DMS114 treated with DMSO at 0.1 percent for 48 hours (cell line): ENCODE measurements around the gene GRPEL1.
A peak's percentile ranks its signal among the peaks of the same experiment; 100 is the strongest.

Source experiments
- DNase-seq: peaks from one replicate; lab custom pipeline; 2025; ENCODE audit not compliant: unreplicated experiment; lab: John Stamatoyannopoulos, UW

Gene GRPEL1

GRCh38 chr4:7045961-7046921, 21.6 kb downstream of the GRPEL1 start:
- DNase-seq: no peak

DNA sequence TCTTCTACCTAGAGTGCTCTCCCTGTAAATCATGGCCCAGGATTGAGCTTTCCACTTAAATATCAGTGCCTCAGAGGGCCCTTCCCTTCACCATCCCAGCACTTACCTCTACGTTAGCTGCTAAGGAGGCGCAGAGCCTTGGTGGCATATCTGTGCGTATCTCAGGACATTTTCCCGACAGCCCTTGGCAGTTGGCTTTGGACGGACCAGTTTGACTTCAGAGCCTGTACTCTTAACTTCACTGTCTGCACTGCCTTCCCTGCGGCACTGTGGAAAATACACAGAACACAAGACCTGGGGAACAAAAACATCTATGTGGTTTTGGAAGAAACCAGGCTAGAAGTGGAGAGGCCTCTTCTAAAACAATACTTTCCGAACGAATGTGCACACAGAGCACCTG, 22.3 kb downstream of the GRPEL1 start:
- DNase-seq: no peak

DNA sequence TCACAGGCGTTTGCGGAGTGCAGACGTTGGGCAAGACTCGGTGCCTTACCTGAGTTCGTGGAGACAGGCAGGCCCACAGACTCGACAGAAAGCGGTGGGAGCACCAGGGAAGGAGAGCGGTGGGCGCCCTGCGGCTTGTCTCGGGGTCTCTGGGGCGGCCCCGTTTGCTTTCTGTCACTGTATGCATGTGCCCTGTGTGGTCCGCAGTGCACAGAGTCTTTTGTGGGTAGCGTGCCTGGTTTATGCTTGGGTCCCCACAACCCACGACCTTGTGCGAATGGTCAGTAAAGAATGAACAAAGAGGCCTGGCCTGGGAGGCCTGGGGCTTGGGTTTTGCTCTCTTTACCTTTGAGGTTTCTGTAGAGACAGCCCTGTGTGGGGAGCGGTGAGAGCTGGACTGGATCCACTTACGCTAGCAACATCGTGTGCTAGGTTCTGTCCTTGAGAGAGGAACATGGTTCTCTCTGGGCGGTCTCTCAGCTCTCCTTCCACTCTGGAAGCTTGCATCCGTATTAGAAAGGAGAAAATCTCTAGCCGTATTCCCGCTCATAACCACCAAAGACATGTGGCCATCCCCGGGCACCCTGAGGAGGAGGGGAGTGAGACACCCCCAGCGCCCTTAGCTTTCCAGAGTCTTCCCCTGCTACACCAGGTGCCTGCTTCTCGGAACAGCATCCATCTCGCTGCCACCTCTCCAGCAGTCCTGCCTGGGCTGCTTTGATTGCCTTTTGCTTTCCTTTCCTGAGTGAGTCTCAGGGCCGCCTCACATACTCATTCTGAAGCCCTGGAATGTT, 23.5 kb downstream of the GRPEL1 start:
- no peak for DNase-seq

- no peak for DNase-seq
Observed at GRCh38 chr4:7043284-7044136, 24.4 kb downstream of the GRPEL1 start, which contains the start of gene TADA2B. Gene TADA2B, plus strand, starts transcription at chr4:7043372. Its CDS starts 208 bp downstream, at chr4:7043580.

DNA sequence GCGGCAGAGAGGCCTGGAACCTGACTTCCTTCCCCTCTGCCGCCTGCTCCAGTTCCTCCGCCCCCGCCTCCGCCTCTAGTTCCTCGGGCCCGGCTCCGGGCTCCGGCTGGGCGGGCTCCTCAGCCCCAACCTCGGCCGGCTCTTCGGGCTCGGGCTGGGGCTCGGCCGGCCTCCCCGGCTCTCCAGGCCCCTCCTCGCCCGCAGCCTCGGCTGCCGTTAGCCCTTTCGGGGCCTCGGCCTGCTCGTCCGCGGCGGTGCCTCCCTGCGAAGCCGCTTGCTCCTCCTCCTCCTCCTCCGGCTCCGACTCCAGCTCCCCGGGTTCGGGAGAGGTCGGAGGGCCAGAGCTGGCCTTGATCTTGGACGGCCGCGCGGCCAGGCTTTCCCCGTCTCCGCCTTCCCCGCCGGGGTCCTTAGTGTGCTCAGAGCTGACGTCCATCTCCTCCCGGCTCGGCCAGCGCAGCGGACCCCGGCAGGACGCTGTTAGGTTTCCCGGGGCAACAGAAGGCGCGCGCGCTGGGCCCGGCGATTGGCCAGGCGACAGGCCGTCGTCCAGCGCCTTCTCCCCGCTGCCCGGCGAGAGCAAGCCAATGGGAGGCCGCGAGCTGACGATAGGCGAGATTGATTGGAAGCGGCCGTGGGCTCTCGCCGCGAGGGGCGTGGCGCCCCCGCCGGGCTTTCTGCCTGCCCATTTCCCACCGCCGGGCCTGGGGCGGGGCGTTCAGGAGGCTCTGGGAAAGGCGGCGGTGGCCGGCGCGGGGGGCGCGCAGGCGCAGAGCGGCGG, 25.2 kb downstream of the GRPEL1 start:
- peak; percentile 93 for DNase-seq

GRCh38 chr4:7041801-7042502, 25.9 kb downstream of the GRPEL1 start:
- no peak for DNase-seq

DNA sequence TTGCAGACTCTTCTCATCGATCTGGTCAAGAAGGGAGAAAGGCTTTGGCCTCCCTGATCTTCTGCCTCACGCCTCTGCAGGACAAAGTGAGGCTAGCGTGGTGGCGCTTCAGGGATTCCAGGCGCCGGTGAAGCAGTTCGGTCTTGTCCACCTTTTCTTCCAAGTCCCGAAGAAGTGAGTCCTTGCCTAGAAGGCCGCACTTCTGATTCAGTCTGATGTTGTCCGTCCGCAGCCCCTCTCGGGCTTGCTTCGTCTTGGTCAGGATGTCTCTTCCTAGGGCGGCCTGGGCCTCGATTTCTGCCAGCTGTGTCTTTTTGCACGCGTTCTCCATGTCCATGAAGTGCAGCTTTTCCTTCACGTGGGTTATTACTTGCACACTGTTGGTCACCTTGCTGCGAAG, 26.6 kb downstream of the GRPEL1 start:
- DNase-seq: no peak

DNA sequence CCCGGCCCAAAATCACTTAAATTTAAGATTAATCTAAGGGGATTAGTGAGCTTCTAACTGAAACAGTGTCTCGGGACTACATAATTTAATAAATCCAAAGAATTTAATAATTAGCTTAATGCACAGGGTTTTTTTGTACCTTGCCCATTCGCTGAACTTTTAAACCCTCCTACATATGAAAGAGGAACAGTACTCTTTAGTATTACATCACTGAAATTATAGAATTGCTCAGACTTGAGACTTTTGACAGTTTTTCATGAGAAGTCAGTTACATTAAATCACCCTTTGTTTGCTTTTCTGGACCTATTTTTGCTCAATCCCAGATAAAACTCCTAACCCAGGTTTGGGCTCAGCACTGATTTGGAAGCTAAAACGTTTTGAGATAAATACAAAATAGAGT, 27.1 kb downstream of the GRPEL1 start:
- DNase-seq: no peak

- DNase-seq: no peak
Observed at GRCh38 chr4:7037425-7037824, 30.4 kb downstream of the GRPEL1 start.

DNA sequence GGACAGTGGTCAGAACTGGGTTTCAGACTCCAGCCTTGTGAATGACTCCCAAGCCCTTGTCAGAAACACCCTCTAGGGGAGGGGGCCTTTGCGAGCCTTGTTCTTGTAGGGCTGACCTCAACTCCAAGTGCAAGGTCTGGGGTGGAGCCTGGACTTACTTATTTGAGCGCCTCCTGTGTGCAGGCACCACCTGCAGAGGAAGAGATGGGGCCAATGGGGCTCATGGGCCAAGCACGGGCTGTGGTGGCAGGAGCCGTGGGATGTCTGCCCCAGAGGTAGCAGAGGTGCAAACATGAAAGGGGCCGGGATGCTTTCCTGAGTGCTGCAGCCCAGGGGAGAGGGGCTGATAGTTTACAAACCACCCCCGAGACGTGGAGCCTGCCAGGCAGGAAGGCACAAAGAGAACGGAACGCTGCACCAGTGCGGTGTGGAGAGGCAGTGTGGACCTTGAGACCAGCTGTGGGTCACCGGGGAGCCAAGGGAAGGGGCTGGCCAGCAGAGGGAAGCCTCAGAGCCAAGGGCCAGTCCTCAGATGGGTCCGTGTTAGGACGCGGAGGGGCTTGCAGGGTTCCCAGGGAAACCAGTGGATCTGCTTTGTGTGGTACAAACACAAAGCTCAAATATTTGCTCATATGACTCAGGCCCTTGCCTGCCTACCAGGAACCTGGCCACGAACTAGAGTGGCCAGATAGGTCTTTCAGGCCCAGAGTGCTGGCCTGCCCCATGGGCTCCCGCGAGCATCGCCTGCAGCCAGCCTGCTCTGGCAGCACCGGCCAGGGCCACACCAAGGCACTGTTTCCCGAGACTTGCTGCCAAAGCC, 33.4 kb downstream of the GRPEL1 start:
- no peak for DNase-seq

- DNase-seq: no peak
Observed at GRCh38 chr4:7032596-7032995, 35.3 kb downstream of the GRPEL1 start.

GRCh38 chr4:7031558-7032449, 36.1 kb downstream of the GRPEL1 start:
- DNase-seq: no peak

DNA sequence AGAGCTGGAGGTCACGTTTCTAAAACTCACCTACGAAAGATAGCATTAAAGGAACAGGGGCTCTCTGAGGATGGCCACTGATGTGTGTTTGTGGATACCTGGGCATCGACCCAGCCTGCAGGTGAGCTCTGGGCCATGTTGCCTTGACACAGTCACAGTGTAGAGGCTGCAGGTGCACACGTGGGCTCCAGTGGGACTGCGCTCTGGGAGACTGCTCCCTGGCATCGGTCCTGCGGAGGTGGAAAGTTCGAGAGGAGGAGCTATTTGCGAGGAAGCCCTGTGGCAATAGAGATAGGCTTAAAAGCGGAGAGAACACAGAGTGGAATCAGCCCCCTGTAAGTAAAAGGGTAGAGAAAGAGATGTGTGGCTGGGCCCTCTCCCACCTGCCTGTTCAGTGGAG, 37.0 kb downstream of the GRPEL1 start:
- DNase-seq: no peak

DNA sequence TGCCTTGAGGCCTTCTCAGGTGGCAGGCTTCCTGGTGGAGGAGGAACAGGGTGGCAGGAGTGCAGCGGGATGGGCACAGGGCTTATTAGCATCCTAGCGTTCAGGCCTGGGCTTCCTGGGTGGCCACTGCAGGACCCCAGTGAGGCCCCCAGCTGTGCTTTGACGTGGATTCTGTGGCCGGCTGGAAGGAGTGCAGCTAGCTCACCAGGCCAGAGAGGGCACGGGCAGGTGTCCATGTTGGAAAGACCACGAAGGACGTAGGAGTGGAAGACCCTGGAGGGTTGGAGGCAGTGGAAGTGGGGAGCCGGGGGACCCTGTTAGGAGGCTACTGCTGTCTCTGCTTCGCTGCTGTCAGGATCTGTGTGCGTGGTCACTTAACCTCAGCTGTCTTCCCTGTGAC, 37.9 kb downstream of the GRPEL1 start:
- no peak for DNase-seq

DNA sequence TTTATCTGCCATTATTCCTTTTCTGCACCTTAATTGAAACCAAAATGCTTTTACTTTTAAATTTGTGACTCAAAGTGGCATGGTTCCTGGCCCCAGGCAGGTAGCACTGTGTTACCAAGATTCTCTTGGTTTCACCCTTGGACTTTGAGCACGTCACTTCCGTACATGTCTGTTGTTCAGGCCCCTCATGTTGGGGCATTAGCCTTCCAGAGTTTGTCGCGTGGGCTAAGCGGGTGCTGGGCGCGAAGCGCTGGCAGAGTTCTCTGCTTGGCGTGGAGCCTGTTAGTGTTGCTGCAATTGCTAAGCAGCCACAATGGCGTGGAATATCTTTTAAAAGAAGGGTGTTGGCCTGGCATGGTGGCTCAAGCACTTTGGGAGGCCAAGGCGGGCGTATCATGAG, 38.7 kb downstream of the GRPEL1 start:
- no peak for DNase-seq

GRCh38 chr4:7027913-7028312, 40.0 kb downstream of the GRPEL1 start:
- no peak for DNase-seq

DNA sequence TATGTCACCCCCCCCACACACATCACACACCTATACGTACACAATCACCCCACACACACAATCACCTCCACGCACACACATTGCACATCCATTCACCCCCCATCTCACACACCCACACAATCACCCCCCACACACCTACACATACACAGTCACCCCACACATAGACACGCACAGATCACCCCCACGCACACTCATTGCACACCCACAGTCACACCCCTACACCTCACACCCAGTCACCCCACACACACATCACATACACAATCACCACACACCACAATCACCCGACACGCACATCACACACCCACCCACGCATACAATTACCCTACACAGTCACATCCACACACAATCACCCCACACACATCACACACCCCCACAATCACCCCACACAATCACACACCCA, 40.6 kb downstream of the GRPEL1 start:
- no peak for DNase-seq

DNA sequence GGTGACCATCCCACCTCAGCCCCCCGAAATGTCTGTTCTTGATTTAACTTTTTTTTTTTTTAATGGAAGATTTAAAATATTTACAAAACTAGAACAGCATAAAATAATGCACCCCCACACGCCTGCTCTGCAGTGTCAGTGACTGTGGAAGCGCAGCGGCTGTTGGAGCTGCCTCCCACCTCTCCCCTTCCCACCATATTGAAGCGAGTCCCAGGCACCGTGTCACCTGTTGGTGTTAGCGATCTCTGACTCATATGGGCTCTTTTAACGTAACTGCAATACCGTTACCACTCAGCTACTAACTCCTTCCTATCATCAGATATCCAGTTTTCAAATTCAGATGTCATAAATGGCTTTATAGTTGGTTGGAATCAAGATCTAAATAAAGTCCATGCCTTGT, 41.8 kb downstream of the GRPEL1 start:
- DNase-seq: no peak
